GM18868 (cell line): Measurements from ENCODE around the gene PSMG2.
"Not testable (repeated sequence)": the region's sequence is repeated elsewhere in the genome, so short reads cannot be mapped to it uniquely, and the experiment has no call there.

Experiments
- ATAC-seq: cut with Tn5 transposase; IDR thresholded peaks from one replicate; pipeline ENCODE4 v1.9.1; 2021; ENCODE audit warnings: mild to moderate bottlenecking, moderate library complexity; ENCODE audit not compliant: unreplicated experiment

Gene PSMG2

DNA sequence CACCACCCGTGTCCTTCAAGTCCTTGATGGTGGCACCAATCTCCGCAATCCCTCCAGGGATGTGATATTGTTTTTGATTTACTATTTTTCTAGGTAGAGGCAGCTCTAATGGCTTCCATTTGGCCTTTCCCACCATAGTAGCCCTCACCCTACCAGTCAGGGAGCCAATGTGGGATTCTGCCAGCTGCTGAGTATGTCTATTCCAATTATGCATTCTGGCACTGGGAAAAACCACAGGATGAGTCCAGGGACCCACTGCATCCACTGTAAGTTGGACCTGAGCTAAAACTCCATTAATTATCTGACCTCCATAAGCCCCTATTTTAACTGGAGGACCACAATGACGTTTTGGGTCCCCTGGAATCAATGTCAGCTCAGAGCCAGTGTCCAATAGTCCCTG, 55.7 kb downstream of the PSMG2 start:
- ATAC-seq = not testable (repeated sequence)

DNA sequence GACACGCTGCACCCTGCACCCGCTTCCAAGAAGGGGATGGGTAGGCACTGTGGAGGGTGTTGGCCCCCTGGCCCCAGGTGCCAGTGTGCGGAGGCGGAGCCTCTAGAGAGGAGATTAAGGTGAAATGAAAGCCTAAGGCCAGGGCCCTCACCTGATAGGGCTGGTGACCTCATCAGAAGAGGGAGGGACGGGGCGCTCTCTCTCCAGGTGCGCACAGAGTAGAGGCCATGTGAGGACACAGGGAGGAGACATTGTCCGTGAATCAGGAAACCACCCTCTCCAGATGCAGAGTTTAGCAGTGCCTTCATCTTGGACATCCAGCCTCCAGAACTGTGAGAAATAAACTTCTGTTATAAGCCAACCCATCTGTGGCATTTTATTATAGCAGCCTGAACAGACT, 62.3 kb downstream of the PSMG2 start:
- no peak for ATAC-seq

DNA sequence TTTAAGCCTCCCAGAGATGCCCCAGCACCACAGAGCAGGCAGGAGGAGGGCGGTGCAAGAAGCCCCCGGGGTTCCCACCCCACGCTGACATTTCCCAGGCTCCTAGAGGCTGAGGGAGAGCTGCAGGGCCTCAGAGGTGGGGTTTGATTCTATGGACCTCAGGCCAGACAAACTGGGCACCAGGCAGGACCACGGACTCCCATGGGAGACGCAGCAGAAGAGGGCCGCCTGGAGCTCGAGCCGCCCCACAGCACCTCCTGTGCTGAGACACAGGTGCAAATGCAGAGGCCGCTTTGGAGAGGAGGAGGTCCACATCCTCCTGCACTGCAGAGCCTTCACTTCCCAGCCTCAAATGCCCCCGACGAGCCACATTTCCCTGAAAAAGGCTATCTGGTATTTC, 62.7 kb downstream of the PSMG2 start:
- ATAC-seq = no peak

DNA sequence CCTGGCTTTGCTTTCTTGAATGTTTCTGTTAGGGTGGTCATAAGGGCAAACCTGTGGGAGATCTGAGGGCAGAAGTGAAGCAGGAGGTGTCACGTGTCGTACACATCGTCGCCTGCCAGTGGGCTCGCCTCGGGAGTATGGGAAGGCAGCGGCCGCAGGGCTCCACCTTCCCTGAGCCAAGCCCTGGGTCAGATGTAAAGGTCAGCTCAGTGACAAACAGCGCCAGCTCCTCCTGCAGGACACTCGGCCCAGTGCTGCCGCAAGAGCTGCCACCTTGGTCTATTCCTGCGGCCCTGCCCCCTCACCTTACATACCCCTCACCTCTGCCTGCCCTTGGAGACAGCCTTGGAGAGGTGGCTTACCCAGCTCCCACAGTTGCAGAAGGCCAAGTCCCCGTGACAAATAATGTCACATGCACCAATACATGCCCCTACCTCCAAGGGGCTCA, 64.2 kb downstream of the PSMG2 start:
- no peak for ATAC-seq

DNA sequence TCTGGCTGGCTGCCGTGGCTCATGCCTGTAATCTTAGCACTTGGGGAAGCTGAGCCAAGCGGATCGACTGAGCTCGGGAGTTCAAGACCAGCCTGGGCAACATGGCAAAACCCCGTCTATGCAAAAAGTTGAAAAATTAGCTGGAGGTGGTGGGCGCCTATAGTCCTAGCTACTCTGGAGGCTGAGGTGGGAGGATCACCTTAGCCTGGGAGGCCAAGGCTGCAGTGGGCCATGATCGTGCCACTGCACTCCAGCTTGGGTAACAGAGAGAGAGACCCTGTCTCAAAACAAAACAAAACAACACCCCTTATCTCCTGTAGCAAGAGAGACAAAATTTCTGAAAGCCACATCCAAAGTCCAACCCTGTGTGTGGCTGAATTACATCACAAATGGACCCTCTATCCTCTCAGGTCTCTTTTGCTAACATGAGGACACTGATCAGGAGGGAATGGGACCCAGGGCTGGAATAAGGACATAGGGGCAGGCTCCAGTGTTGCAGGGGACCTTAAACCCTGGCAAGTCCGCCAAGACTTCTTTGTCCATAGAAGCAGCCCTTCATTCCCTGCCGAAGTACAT, 64.8 kb downstream of the PSMG2 start:
- no peak for ATAC-seq

DNA sequence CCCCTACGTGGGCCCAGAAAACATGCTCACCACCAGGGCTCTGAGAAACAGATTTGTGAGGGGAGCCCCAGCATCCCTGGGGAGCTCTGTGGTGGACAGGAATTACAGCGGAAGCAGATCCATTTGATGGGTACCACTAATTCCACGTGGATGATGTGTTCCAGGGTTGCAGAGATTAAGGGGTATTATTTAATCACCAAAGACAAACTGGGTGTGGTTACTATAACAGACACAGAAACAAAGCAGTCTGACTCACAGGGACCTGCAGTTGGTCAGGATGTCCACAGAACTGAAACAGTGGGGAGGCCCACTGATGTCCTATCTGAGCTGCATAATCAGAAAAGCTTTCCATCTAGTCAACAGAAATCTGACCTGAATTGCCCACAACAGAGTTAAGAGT, 65.8 kb downstream of the PSMG2 start:
- ATAC-seq = no peak

DNA sequence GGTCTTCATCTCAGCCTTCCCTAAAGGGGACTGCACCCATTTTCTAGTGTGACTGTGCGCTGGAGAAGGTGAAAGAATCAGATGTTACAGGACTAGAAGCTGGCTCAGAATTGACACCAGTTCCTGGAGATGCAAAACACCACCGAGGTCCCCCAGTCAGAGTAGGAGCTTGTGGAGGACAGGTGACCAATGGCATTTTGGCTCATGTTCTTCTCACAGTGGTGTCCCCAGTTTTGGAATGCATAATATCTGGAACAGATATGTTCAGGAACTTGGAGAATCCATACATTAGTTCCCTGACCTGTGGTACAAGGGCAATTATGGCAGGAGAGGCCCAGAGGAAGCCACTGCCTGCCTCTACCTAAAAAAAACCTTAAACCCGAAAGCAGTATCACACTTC, 66.3 kb downstream of the PSMG2 start:
- ATAC-seq = no peak

DNA sequence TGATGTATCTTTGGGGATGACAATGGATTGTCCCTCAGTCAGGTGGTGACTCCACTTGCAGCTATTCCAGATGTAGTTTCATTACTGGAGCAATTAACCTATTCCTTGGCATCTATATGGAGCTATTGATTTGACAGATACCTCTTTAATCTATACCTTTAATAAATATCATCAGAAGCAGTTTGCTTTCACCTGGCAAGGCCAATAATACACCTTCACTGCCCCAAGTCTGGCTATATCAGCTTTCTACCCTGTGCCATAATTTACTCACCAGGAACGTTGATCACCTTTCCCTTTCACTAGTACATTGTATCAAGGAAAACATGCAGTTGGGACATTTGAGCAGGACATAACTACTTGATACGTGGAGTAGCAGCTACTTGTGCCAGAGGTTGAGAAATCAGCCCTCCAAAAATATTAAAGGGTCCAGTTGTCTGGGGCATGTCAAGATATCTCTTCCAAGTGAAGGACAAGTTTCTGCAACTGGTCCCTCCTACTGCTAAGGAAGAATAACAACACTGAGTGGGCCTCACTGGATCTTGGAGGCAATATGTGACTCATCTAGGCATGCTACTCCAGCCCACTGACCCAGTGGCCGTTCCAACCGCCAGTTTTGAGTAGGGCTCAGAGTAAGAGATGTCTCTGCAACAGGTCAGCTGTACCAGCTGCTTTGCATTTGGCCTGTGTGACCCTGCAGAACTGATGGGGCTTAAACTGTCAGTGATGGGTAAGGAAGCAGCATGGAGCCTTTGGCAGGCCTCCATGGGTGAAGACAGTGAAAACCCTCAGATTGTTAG, 67.0 kb downstream of the PSMG2 start:
- no peak for ATAC-seq

DNA sequence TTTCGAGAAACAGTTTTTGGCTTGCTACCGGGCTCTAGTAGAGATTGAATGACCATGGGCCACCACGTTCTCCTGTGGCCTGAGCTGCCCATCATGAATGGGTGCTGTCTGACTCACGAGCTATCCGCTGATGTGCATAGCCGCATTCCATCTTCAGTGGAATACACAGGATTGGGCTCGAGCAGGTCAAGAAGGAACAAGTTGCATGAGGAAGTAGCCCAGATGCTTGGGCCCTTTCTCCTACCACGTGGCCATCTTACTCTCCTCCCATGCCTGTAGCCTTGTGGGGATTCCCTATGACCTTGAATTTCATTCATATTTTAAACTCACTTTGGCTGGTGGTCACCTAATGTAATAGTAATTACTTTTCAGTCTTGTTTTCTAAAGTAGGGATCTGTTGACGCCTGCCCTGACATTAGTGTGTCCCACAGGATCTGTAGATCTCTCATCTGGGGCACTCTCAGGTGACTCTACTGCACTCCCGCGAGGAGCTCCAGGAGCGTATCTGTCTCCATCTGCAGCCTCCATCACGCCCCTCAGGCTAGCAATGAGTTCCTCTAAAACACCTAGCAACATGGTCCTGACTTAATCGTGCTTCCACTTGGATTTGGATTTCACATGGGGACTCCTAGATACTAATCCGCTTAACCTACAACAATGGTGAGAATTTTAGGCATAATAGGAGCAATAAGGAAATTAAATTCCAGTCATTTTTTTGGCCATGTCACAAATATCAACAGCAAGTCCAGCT, 67.8 kb downstream of the PSMG2 start:
- ATAC-seq = no peak

DNA sequence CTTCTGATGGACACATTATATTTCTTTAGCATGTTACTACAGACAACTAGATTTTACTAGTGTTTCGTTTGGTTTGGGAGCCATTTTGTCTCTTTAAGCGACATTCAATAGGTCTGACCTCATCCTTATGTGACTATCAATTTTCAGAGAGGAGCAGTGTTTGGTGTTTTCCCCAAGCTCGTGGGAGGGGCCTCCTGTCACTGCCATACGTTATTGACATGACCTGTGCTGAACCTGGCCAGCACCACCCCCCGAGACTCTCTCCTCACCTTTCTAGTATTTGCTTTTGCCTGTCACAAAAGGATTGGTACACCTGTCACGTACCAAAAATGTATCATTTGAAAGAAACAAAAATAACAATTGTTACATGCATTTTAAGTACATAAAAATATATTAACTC, 69.3 kb downstream of the PSMG2 start:
- no peak for ATAC-seq

DNA sequence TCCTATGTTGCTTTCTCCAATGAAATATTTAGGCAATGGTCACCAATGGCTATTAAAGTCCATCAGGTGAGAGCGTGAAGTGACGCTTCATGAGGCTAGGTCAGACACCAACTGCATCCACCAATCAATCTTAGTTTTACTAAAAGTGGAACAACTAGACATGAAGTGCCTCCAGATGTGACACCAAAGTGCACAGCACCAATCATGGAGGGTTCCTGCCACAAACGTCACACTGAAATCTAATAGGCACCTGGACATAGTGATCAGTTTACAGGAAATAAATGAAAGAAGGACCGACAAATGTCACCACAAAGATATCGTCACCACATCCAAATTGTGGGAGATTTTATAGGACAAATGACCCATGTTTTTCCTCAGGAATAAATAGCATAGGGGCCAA, 70.5 kb downstream of the PSMG2 start:
- no peak for ATAC-seq

DNA sequence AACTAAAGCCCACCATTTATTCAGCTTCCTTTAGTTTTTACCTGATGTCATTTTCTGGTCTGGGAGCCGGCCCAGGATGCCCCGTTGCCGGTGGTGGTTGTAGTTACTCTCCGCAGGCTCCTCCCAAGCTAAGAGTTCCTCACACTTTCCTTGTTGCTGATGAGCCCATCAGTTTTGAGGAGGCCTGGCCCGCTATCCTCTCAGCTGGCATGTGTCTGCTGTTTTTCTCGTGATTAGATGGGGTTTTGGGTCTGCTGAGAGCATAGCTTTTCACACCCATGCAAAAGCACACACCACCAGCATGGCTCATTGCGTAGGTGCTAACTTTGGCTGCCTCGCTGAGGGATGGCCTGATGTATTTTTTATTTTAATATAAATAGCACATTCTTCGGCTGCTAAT, 72.1 kb downstream of the PSMG2 start:
- no peak for ATAC-seq
